ENCODE results near the gene CHMP4A.

The CHMP4A gene

GRCh38 chr14:24212924-24213865, at the start of gene CHMP4A:
Gene CHMP4A (minus strand): TSS chr14:24213488. CDS start chr14:24213439, 49 bp downstream.
- peak within 1 kb of the TSS; percentile 57 for H3K4me3 ChIP-seq (ENCODE audit: low read depth, low read length)
- TF ChIP-seq, protein P1, sequence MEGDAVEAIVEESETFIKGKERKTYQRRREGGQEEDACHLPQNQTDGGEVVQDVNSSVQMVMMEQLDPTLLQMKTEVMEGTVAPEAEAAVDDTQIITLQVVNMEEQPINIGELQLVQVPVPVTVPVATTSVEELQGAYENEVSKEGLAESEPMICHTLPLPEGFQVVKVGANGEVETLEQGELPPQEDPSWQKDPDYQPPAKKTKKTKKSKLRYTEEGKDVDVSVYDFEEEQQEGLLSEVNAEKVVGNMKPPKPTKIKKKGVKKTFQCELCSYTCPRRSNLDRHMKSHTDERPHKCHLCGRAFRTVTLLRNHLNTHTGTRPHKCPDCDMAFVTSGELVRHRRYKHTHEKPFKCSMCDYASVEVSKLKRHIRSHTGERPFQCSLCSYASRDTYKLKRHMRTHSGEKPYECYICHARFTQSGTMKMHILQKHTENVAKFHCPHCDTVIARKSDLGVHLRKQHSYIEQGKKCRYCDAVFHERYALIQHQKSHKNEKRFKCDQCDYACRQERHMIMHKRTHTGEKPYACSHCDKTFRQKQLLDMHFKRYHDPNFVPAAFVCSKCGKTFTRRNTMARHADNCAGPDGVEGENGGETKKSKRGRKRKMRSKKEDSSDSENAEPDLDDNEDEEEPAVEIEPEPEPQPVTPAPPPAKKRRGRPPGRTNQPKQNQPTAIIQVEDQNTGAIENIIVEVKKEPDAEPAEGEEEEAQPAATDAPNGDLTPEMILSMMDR (IDR thresholded peaks at IDR 0.05; ENCODE audit: insufficient read depth, low read depth, low read length, missing control alignments) = no peak
- DNase-seq (ENCODE audit: low read depth) = peak; percentile 99

DNA sequence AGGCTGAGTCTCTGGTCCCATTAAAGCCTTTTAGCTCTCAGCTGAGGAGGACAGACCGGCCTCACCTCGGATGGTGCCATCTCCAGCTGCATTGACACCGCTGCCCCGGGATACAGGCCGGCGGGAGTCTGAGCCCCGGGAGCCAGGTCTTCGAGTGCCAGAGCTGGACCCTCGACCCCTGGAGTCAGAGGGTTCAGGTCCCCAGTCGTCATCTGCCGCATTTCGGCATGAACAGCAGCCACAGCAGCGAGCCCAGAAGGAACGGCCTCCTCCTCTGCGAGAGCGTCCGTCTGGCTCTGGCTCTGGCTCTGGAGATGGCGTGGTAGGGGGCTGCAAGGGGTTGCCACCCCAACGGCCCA, 48.7 kb upstream of the CHMP4A start:
- no peak for DNase-seq (ENCODE audit: low read depth)
- no peak overlapping the region for H3K4me3 ChIP-seq (ENCODE audit: low read depth, low read length)
- TF ChIP-seq, protein P1 (IDR thresholded peaks at IDR 0.05; ENCODE audit: insufficient read depth, low read depth, low read length, missing control alignments) = no peak

DNA sequence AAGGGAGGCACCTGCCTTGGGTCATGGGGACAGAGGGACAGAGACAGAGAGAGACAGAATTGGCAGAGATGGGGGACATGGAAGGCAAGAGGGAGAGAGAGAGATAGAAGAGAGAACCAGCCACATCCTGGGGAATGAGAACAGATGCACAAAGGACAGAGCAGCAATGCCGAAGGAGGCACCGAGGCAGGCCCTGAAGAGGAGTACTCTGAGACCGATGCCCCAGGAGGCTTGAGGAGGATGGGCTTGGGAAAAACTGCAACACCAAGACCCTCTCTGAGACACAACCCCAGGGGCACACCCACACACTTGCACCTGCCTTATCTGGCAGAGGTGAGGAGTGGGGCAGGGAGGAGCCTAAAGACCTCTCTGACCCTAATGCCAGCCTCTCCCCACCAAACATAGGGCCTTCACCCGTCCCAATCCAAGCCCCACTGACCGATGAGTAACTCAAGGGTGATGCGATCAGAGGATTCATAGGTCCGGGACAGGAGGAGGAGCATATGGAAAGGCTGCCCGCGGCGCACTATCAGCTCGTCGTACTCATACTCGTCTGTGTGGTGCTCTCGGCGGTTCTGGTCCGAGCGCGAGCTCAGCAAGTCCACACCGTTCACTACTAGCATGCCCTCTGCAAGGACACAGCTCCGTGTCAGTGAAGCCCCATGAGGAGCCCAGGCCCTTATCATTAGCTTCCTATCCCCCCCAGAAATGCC, 48.1 kb upstream of the CHMP4A start:
- TF ChIP-seq, protein P1 (IDR thresholded peaks at IDR 0.05; ENCODE audit: insufficient read depth, low read depth, low read length, missing control alignments) = no peak
- no peak overlapping the region for H3K4me3 ChIP-seq (ENCODE audit: low read depth, low read length)
- no peak for DNase-seq (ENCODE audit: low read depth)

DNA sequence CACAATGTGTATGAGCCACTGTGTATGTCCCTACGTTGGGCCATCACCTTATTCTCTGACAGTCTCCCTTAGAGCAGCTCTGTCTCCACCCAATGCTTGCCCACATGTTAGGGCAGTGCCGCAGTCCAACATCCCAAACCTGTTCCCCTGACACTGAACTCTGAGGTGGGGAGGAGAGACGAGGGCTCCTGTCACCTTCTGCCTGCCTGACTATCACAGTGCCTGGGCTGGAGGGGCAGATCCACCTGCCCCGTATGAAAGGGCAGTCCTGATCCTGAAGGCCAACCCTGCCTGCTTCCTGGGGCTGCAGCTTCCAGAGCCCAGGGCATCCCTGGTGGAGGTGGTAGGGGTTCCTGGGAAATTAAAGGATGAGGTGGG, 47.5 kb upstream of the CHMP4A start:
- TF ChIP-seq, protein P1 (IDR thresholded peaks at IDR 0.05; ENCODE audit: insufficient read depth, low read depth, low read length, missing control alignments) = no peak
- no peak for DNase-seq (ENCODE audit: low read depth)
- H3K4me3 ChIP-seq (ENCODE audit: low read depth, low read length) = no peak overlapping the region

- DNase-seq (ENCODE audit: low read depth) = no peak
- TF ChIP-seq, protein P1 (IDR thresholded peaks at IDR 0.05; ENCODE audit: insufficient read depth, low read depth, low read length, missing control alignments) = no peak
- no peak overlapping the region for H3K4me3 ChIP-seq (ENCODE audit: low read depth, low read length)
Measured at GRCh38 chr14:24260026-24260779, 46.9 kb upstream of the CHMP4A start.

GRCh38 chr14:24259282-24260025, 46.2 kb upstream of the CHMP4A start:
- no peak for DNase-seq (ENCODE audit: low read depth)
- no peak overlapping the region for H3K4me3 ChIP-seq (ENCODE audit: low read depth, low read length)
- TF ChIP-seq, protein P1 (IDR thresholded peaks at IDR 0.05; ENCODE audit: insufficient read depth, low read depth, low read length, missing control alignments) = no peak
